SK-N-SH treated with all-trans-retinoic acid at 6 μM for 48 hours (cell line): ENCODE data around the gene SPEN.

ENCODE experiments used
- PATZ1 ChIP-seq: fragments of 250-450 bp; sonication (Bioruptor Pico); IDR thresholded peaks from 2 replicates; pipeline ENCODE4 v1.8.0; 2020; ENCODE audit warnings: mild to moderate bottlenecking, moderate library complexity, borderline replicate concordance
- ZC3H10 ChIP-seq: fragments of 250-450 bp; sonication (Bioruptor Pico); IDR thresholded peaks from 2 replicates; pipeline ENCODE4 v1.5.1; 2021; ENCODE audit warnings: mild to moderate bottlenecking, moderate library complexity

GRCh38 chr1:15934211-15935055 is 86.9 kb downstream of the SPEN start:
- no peak for TF ChIP-seq PATZ1 (CRISPR knock-in tag)
- no peak for TF ChIP-seq ZC3H10
